ENCODE measurements around the gene CMTM3. TPM values are rescaled to one million over a fixed set of nuclear protein-coding genes. Genes with fewer than 3 reads are reported as not detected.

CMTM3 gene
- total and polyA plus RNA-seq, 2 of the 4 experiments (the other 2 are of a cell fraction) = 4.5 to 35.5 TPM

GRCh38 chr16:66610111-66610820, 5.8 kb downstream of the CMTM3 start:
- H4K8ac ChIP-seq (ENCODE audit: low read depth in 2 of 2, low read length in 2 of 2) = no peak overlapping the region
- peaks cover 53% of the 10 kb centered on the region for H3K36me3 ChIP-seq (ENCODE audit: control insufficient read depth, insufficient read depth, low read length)
- no peaks in the 10 kb centered on the region for H3K27me3 ChIP-seq (ENCODE audit: control insufficient read depth, insufficient read depth, low read length)
- in situ Hi-C loops (cut with MboI; ENCODE audit: low sequenced_read_pairs) (no loop called here), intact Hi-C loops (cut with micrococcal nuclease) (no loop called here), dilution Hi-C loops (cut with HindIII; ENCODE audit: low sequenced_read_pairs, unreplicated experiment) (no loop called here)
- H3K9me1 ChIP-seq (ENCODE audit: insufficient read depth, low read length) = peaks cover 10% of the 10 kb centered on the region
- no peak overlapping the region for H2BK120ac ChIP-seq (ENCODE audit: low read depth, low read length)
- H2BK5ac ChIP-seq (ENCODE audit: low read depth, low read length, poor library complexity, severe bottlenecking) = no peak overlapping the region
- H3K23ac ChIP-seq (ENCODE audit: low read depth, low read length) = no peak overlapping the region
- no peak overlapping the region for H3K4me2 ChIP-seq (ENCODE audit: low read depth, low read length)
- no peak overlapping the region for H4K91ac ChIP-seq (ENCODE audit: insufficient read depth, low read depth, low read length)
- no peak overlapping the region for H3K14ac ChIP-seq (replicated peaks; ENCODE audit: low read depth, low read length)
- peaks cover 16 to 47% of the 10 kb centered on the region in 2 experiments for H3K79me1 ChIP-seq (ENCODE audit: low read depth in 1 of 2, low read length in 2 of 2)
- no peak overlapping the region for H4K5ac ChIP-seq (ENCODE audit: low read depth, low read length)
- ChIA-PET POLR2A (ENCODE audit: unreplicated experiment) (no interaction called here), CTCF (no interaction called here)
- no peak overlapping the region for H2BK20ac ChIP-seq (ENCODE audit: low read depth, low read length)
- H3K27ac ChIP-seq (ENCODE audit: insufficient read depth, low read length) = no peak overlapping the region
- H3K9me3 ChIP-seq (ENCODE audit: control insufficient read depth, insufficient read depth, low read length) = no peaks in the 10 kb centered on the region
- H3K4me3 ChIP-seq (ENCODE audit: insufficient read depth, low read depth, low read length) = no peak overlapping the region
- peak overlapping the region; percentile 34 for H2AK9ac ChIP-seq (replicated peaks; ENCODE audit: low read depth, low read length, poor library complexity)
- no peak for DNase-seq
- H2AFZ ChIP-seq (replicated peaks; ENCODE audit: low read length, poor library complexity) = no peak overlapping the region
- H2BK15ac ChIP-seq (ENCODE audit: low read depth, low read length) = no peak overlapping the region
- H3K18ac ChIP-seq (ENCODE audit: low read depth, low read length) = no peak overlapping the region
- ATAC-seq (ENCODE audit: low read depth) = no peak
- no peak overlapping the region for H2AK5ac ChIP-seq (ENCODE audit: low read depth, low read length)
- no peak overlapping the region for H3K56ac ChIP-seq (ENCODE audit: extremely low read depth, insufficient read depth, low read length)
- no peak overlapping the region for H3K9ac ChIP-seq (ENCODE audit: low read depth, low read length)
- H4K20me1 ChIP-seq (ENCODE audit: insufficient read depth, low read length) = peaks cover 17% of the 10 kb centered on the region
- no TSS peak for BruUV-seq (replicated peaks)
- WGBS, 2 experiments (ENCODE audit: extremely low coverage in 2 of 2, insufficient read length in 1 of 2) = 80% methylated on average over 3 of the region's 14 CpGs; no CpG with 5 or more reads in 1 of the 2 experiments
- peak overlapping the region; percentile 3; the same call in 1 of the 2 replicates for H3K4ac ChIP-seq (ENCODE audit: low read depth, low read length)
- TF ChIP-seq RFX5 (IDR thresholded peaks at IDR 0.05; ENCODE audit: low read depth, low read length) (no peak), BHLHE40 (IDR thresholded peaks at IDR 0.05; ENCODE audit: low read depth, low read length) (no peak), ELK1 (IDR thresholded peaks at IDR 0.05; ENCODE audit: borderline replicate concordance, low read depth, low read length) (no peak), NFE2L2 (IDR thresholded peaks at IDR 0.05; ENCODE audit: low read depth, low read length) (no peak), CEBPB (IDR thresholded peaks at IDR 0.05; ENCODE audit: low read depth, low read length) (no peak), RAD21 (IDR thresholded peaks at IDR 0.05; ENCODE audit: low read length) (no peak), POLR2A (IDR thresholded peaks at IDR 0.05; ENCODE audit: low read depth, low read length) (no peak), MAFK (IDR thresholded peaks at IDR 0.05; ENCODE audit: low read depth, low read length) (no peak), CHD1 (IDR thresholded peaks at IDR 0.05; ENCODE audit: low read depth, low read length) (no peak)
- H3K4me1 ChIP-seq (ENCODE audit: control insufficient read depth, insufficient read depth, low read length) = peaks cover 19% of the 10 kb centered on the region
